NCI-H2107 treated with DMSO at 0.1 percent for 48 hours (cell line): ENCODE results near the gene HLA-DRB5.
"Not testable (repeated sequence)": the region's sequence is repeated elsewhere in the genome, so short reads cannot be mapped to it uniquely, and the experiment has no call there.

ENCODE experiments used
- DNase-seq: peaks from one replicate; lab custom pipeline; 2025; ENCODE audit not compliant: unreplicated experiment; lab: John Stamatoyannopoulos, UW

Gene HLA-DRB5

GRCh38 chr6:32529697-32530430, at the start of gene HLA-DRB5:
HLA-DRB5 (minus strand) TSS chr6:32530287; CDS start chr6:32530224, 63 bp downstream.
- no peak for DNase-seq

- DNase-seq = no peak
Observed at GRCh38 chr6:32578962-32579361, 48.9 kb upstream of the HLA-DRB5 start.

- DNase-seq = not testable (repeated sequence)
Observed at GRCh38 chr6:32577493-32577892, 47.4 kb upstream of the HLA-DRB5 start.

GRCh38 chr6:32576250-32576649, 46.2 kb upstream of the HLA-DRB5 start:
- DNase-seq = no peak

GRCh38 chr6:32570363-32570905, 40.3 kb upstream of the HLA-DRB5 start:
- DNase-seq = no peak

GRCh38 chr6:32568561-32568960, 38.5 kb upstream of the HLA-DRB5 start:
- DNase-seq = no peak

- DNase-seq = no peak
Observed at GRCh38 chr6:32566957-32567356, 36.9 kb upstream of the HLA-DRB5 start.

- DNase-seq = no peak
Observed at GRCh38 chr6:32565511-32565910, 35.4 kb upstream of the HLA-DRB5 start.

- DNase-seq = no peak
Observed at GRCh38 chr6:32562940-32563339, 32.9 kb upstream of the HLA-DRB5 start.

GRCh38 chr6:32559747-32560146, 29.7 kb upstream of the HLA-DRB5 start:
- no peak for DNase-seq

- DNase-seq = no peak
Observed at GRCh38 chr6:32558426-32559057, 28.5 kb upstream of the HLA-DRB5 start.

- DNase-seq = no peak
Observed at GRCh38 chr6:32554116-32554965, 24.3 kb upstream of the HLA-DRB5 start.

GRCh38 chr6:32553037-32553742, 23.1 kb upstream of the HLA-DRB5 start:
- DNase-seq = no peak

- DNase-seq = no peak
Observed at GRCh38 chr6:32551410-32551809, 21.3 kb upstream of the HLA-DRB5 start.

- DNase-seq = no peak
Observed at GRCh38 chr6:32539839-32540238, 9.8 kb upstream of the HLA-DRB5 start.

GRCh38 chr6:32530431-32530793, 325 bp upstream of the HLA-DRB5 start:
- DNase-seq = not testable (repeated sequence)

GRCh38 chr6:32522302-32523047, 7.6 kb downstream of the HLA-DRB5 start:
- no peak for DNase-seq

- no peak for DNase-seq
Observed at GRCh38 chr6:32519910-32520258, 10.2 kb downstream of the HLA-DRB5 start.

- no peak for DNase-seq
Observed at GRCh38 chr6:32519118-32519909, 10.8 kb downstream of the HLA-DRB5 start.
